Measurements from ENCODE around the gene SYT1.
"Not testable (repeated sequence)": the region's sequence is repeated elsewhere in the genome, so short reads cannot be mapped to it uniquely, and the experiment has no call there.

Gene SYT1

GRCh38 chr12:78864403-78864869 lies at the start of gene SYT1:
Gene SYT1, plus strand, starts transcription at chr12:78864774.
- DNase-seq (ENCODE audit: low read depth in 2 of 2): no peak

GRCh38 chr12:78818487-78818886 lies 46.1 kb upstream of the SYT1 start:
- DNase-seq (ENCODE audit: low read depth in 2 of 2): no peak

- DNase-seq (ENCODE audit: low read depth in 2 of 2): no peak
These were observed 43.6 kb upstream of the SYT1 start for GRCh38 chr12:78820946-78821345.

GRCh38 chr12:78824918-78825317 lies 39.7 kb upstream of the SYT1 start:
- DNase-seq (ENCODE audit: low read depth in 2 of 2): no peak

- no peak for DNase-seq (ENCODE audit: low read depth in 2 of 2)
These were observed 34.9 kb upstream of the SYT1 start for GRCh38 chr12:78829690-78830089.

DNA sequence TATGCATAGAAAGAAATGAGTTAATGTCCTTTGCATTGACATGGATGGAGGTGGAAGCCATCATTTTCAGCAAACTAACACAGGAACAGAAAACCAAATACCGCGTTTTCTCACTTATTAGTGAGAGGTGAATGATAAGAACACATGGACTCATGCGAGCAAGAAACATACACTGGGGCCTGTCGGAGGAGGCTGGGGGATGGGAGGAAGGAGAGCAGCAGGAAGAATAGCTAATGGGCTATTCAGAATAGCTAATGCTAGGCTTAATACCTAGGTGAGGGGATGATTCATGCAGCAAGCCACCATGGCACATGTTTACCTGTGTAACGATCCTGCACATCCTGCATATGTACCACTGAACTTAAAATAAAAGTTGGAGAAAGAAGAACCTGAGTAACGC lies 29.1 kb upstream of the SYT1 start:
- no peak for DNase-seq (ENCODE audit: low read depth in 2 of 2)

- not testable (repeated sequence) for DNase-seq (ENCODE audit: low read depth in 2 of 2)
These were observed 24.0 kb upstream of the SYT1 start for GRCh38 chr12:78840518-78841019.

GRCh38 chr12:78853231-78853630 lies 11.3 kb upstream of the SYT1 start:
- DNase-seq (ENCODE audit: low read depth in 2 of 2): no peak

DNA sequence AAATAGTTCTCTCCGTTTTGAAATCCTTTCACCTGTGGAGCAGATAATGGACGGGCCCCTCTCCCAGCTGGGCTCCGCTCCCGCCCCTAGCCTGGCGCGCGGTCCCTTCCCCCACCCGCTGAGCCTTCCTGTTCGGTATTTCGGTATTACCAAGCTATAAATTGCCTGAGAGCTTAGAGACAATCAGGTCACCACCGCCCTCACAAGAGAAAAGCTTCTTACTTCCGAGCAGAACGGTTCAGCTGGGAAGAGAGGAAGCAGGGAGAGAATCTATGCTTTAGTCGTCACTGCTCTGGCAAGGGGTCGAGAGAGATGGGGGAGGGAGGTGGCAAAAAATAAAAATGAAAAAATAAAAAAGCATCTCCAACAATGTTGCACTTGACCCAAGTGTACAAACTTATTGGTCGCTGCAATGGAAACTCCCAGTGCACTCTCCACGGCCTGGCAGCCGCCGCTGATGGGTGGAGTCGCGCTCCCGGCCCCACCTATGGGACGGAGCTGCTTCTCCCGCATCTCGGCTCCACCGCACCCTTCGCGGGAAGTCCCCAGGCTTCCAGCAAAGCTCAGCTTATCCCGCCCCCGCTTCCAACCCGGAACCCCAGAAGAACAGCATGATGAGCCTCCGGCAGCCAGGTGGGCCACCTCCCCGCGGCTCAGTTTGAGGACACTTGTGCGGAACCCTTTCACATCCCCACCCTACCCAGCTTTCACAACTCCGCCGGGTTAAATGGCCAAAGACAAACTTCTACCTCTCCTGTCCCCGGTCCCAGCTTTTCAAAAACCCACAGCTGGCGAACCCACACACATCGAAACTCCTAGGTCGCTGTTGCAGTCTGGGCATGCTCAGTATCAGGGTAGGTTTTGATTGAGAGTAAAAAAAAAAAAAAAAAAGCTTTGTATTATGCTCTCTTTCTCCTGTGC lies 832 bp upstream of the SYT1 start:
- DNase-seq (ENCODE audit: low read depth in 2 of 2): no peak

- no peak for DNase-seq (ENCODE audit: low read depth in 2 of 2)
These were observed 393 bp downstream of the SYT1 start for GRCh38 chr12:78864870-78865463.

- no peak for DNase-seq (ENCODE audit: low read depth in 2 of 2)
These were observed 942 bp downstream of the SYT1 start for GRCh38 chr12:78865516-78865915.

GRCh38 chr12:78866518-78866917 lies 1.9 kb downstream of the SYT1 start:
- DNase-seq (ENCODE audit: low read depth in 2 of 2): no peak

DNA sequence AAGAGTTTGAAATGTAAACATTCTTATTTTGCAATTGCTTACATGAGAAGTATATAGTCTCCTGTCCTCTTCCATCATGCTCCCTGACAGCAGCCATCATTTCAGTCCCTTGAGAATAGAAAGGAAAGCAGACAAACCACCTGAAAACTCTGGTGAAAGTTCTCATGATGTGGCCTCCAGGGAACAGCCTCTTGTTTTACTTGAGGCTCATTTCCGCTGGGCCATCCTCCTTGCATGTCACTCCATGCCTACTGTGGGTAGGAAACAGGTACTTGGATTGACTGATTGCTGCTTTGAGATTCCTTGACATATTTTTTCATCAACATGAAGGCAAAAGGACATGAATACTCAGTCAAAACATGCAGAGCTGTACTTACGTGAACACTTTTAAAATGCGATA lies 6.0 kb downstream of the SYT1 start:
- DNase-seq (ENCODE audit: low read depth in 2 of 2): no peak

GRCh38 chr12:78871566-78871965 lies 7.0 kb downstream of the SYT1 start:
- no peak for DNase-seq (ENCODE audit: low read depth in 2 of 2)

DNA sequence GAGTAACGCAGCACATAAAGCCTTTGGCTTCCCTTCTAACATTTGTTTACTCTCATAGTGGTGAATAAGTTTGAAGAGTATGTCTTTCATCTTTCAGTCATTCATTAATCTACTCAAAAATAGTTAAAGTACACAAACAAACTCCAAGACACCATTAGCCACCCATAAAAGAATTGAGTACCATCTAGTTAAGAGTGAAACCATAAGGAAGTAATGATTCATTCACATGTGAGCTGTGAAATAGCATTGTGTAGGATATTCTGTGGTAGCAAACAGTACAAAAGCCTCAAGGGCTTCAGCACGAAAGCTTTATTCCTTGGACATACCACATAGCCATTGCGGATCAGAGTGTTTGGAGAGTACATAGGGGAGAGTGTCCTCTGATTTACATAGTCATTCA lies 13.9 kb downstream of the SYT1 start:
- DNase-seq (ENCODE audit: low read depth in 2 of 2): no peak

DNA sequence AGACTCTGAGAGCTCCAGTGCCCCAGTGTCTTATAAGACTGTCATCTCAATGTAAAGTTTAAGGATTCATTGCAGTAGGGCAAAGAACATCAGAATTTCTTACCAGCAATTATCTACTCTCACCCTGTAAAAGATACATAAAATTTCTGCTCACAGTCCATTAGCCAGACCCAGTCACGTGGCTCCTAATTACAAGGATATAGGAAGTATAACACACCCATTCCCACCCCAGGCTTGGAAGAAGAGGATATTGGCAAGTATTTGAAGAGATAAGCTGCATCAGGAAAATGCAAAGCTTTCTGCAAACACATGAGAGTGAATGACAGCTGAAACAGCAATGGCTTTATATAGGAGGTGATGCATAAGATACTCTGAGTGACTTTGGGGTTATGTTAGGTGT lies 14.3 kb downstream of the SYT1 start:
- DNase-seq (ENCODE audit: low read depth in 2 of 2): no peak

GRCh38 chr12:78880078-78880477 lies 15.5 kb downstream of the SYT1 start:
- no peak for DNase-seq (ENCODE audit: low read depth in 2 of 2)

GRCh38 chr12:78881685-78882084 lies 17.1 kb downstream of the SYT1 start:
- DNase-seq (ENCODE audit: low read depth in 2 of 2): no peak

DNA sequence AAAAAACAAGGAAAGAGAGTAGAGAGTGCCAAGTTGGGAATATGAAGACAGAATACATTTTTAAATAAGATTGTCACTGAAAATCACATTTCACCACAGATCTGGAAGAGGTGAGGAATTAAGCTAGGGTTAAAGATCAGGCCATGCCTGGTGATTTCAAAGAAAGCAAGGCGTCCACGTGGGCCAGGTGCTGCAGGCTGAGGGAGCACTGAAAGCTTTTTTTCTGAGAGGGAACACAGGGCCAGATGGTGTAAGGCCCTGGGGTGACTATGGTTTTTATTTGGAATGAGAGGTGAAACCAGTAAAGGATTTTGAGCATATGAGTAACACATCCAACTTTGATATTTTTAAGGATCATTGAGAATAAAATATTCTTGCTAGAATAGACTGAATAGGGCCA lies 20.9 kb downstream of the SYT1 start:
- DNase-seq (ENCODE audit: low read depth in 2 of 2): no peak

DNA sequence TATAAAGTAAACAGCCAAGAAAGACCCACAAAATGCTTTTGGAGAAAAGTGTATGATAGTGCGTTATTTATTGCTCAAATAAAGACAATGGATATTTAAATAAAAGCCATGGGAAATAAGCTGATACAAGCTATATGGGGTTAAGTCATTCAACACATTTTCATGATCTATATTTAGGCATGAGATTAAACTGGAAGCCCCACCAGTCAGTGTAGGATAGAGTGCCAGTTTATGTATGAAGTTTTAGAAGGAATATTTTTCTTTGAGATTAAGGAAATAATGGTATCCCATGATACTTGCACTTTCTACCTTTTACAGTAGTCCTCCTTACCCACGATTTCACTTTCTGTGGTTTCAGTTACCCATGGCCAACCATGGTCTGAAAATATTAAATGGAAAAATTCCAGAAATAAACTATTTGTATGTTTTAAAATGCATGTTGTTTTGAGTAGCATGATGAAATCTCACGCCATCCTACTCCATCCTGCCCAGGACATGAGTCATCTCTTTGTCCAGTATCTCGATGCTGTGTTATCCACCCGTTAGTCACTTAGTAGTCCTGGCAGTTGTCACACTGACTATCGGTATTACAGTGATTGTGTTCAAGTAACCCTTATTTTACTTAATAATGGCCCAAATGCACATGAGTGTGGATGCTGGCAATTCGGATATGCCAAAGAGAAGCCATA lies 22.3 kb downstream of the SYT1 start:
- DNase-seq (ENCODE audit: low read depth in 2 of 2): no peak

- DNase-seq (ENCODE audit: low read depth in 2 of 2): no peak
These were observed 22.9 kb downstream of the SYT1 start for GRCh38 chr12:78887444-78887843.

DNA sequence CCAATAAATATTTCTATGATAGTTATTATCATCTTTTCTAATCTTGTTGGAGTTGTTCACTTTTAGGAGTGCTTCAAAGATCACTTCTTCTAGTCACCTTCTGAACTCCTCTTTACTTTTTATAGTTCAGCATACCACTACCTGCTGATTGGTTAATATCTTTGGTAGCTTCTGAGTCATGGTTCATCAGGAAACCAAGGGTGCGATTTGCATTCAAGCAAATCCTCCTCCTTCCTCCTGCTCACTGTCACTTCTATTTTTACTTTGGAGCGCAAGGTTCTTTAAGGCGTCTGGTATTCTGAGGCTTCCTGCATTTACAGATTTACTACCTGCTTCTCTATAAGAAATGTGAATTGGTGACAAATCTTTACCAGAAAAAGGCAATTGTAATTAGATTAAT lies 24.0 kb downstream of the SYT1 start:
- no peak for DNase-seq (ENCODE audit: low read depth in 2 of 2)
